OCI-LY7 (cell line): Measurements from ENCODE around the gene SMAD4.

Source experiments
- CTCF ChIP-seq: fragments of 200-600 bp; sonication (generic); conservative IDR thresholded peaks from 2 replicates; pipeline ENCODE4 v1.5.1; 2014; ENCODE audit warnings: mild to moderate bottlenecking, antibody characterized with exemption, low read length, moderate library complexity, mixed read lengths
- EZH2phosphoT487 ChIP-seq: fragments of 200-600 bp; sonication (generic); IDR thresholded peaks from 2 replicates; pipeline ENCODE4 v1.6.1; 2018; ENCODE audit warnings: low read depth, borderline replicate concordance, mild to moderate bottlenecking, mixed run types, antibody characterized with exemption, low read length, moderate library complexity, mixed read lengths

DNA sequence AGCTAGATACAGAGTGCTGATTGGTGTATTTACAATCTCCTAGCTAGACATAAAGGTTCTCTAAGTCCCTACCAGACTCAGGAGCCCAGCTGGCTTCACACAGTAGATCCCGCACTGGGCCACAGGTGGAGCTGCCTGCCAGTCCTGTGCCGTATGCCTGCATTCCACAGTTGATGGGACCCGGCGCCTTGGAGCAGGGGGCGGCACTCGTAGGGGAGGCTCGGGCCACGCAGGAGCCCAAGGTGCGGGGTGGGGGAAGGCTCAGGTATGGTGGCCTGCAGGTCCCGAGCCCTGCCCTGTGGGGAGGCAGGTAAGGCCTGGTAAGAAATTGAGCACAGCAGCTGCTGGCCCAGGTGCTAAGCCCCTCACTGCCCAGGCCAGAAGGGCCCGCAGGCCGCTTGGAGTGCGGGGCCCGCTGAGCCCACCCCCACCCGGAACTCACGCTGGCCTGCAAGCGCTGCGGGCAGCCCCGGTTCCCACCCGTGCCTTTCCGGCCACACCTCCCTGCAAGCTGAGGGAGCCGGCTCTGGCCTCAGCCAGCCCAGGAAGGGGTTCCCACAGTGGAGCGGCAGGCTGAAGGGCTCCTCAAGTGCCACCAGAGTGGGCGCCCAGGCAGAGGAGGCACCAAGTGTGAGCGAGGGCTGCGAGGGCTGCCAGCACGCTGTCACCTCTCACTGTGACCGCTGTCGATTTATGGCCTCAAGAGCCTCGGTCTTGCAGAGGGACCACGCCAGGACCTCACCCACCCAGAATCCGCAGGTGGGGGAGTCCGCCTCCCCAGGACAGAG lies 91.0 kb downstream of the SMAD4 start:
- TF ChIP-seq CTCF (no peak), EZH2phosphoT487 (no peak)
